HG03342 (cell line): ENCODE results near the gene BPI.
"Not testable (repeated sequence)": the region's sequence is repeated elsewhere in the genome, so short reads cannot be mapped to it uniquely, and the experiment has no call there.

Source experiments
- ATAC-seq: cut with Tn5 transposase; IDR thresholded peaks from one replicate; pipeline ENCODE4 v1.9.1; 2021; ENCODE audit warnings: mild to moderate bottlenecking, moderate library complexity; ENCODE audit not compliant: unreplicated experiment

The BPI gene

GRCh38 chr20:38303908-38304379 lies at the start of gene BPI:
Gene BPI, plus strand, starts transcription at chr20:38304156. Its CDS starts 68 bp downstream, at chr20:38304224.
- ATAC-seq = no peak

DNA sequence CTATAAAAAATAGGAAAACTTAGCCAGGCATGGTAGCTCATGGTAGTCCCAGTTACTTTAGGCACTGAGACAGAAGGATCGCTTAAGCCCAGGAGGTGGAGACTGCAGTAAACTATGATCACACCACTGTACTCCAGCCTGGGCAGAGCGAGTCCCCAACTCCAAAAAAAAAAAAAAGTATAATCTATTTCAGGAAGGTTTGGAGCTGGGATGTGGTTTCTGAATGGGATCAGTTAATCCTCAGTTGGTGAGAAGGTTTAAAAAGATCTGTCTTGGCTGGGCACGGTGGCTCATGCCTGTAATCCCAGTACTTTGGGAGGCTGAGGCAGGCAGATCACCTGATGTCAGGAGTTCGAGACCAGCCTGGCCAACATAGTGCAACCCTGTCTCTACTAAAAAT lies 49.3 kb upstream of the BPI start:
- ATAC-seq = not testable (repeated sequence)

DNA sequence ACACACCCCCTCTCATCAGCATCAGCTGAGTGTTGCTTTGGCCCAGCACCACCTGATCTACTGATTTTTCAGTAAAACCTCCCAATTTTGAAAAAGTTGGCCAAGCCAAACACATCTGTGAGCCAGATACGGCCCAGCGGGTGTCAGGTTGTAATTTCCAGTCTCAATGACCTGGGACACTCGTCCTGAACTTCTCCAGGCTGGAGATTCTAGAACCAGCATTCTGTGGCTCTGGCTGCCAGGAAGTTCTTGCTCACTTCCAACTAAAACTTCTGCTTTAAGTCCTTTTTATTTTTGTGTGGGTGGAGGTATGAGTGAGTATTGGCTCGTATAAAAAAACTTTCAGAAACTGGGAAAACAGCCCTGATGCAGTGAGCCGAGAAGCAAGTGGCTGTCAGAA lies 48.6 kb upstream of the BPI start:
- ATAC-seq = no peak

GRCh38 chr20:38256021-38256420 lies 47.9 kb upstream of the BPI start:
- ATAC-seq = no peak

GRCh38 chr20:38256966-38257365 lies 47.0 kb upstream of the BPI start:
- ATAC-seq = no peak

GRCh38 chr20:38258545-38259215 lies 45.3 kb upstream of the BPI start:
- ATAC-seq = no peak

- no peak for ATAC-seq
Measured at GRCh38 chr20:38260025-38260377, 44.0 kb upstream of the BPI start.

- no peak for ATAC-seq
Measured at GRCh38 chr20:38260378-38261053, 43.4 kb upstream of the BPI start, which contains the start of gene KIAA1755. Gene KIAA1755, minus strand, starts transcription at chr20:38260735. Its CDS starts 235 bp downstream, at chr20:38260500.

DNA sequence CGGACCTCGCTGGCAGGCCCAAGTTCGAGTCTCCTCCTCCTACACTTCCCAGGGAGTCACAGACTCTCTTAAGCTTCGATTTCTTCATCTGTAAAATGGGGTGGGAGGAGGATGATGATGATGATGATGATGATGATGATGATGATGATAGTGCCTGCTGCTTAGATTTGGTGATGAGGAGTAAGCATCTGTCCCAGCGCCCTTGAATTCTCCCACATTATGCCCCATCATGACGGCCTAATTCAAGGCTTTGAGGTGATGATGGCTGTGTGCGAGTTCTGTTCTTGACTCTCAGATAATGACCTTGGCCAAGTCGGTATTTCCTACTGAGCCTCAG lies 42.9 kb upstream of the BPI start:
- ATAC-seq = no peak

GRCh38 chr20:38262931-38263330 lies 41.0 kb upstream of the BPI start:
- no peak for ATAC-seq

DNA sequence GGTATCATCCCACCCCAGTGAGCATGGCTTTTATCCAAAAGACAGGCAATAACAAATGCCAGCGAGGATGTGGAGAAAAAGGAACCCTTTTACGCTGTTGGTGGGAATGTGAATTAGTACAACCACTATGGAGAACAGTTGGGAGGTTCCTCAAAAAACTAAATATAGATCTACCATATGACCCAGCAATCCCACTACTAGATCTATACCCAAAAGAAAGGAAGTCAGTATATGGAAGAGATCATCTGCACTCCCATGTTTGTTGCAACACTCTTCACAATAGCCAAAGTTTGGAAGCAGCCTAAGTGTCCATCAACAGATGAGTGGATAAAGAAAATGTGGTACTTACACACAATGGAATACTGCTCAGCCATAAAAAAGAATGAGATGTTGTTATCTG lies 37.5 kb upstream of the BPI start:
- no peak for ATAC-seq

DNA sequence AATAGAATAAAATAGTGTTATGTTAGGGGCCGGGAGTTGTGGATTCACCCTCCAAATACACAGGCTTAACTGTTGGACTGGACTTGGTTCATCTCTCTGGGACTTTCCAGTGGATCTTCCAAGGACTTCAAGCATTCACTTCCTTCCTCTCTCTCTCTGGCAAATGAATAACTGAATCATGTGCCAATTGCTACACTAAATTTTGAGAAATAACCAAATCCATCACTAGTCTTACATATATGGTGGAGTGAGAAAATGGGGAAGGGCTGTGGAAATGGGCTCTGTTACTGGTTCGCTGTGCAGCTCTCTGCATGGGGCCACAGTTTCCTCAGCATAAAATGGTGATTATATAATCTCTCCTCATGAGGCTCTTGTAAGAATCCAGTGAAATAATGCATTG lies 36.7 kb upstream of the BPI start:
- ATAC-seq = no peak

DNA sequence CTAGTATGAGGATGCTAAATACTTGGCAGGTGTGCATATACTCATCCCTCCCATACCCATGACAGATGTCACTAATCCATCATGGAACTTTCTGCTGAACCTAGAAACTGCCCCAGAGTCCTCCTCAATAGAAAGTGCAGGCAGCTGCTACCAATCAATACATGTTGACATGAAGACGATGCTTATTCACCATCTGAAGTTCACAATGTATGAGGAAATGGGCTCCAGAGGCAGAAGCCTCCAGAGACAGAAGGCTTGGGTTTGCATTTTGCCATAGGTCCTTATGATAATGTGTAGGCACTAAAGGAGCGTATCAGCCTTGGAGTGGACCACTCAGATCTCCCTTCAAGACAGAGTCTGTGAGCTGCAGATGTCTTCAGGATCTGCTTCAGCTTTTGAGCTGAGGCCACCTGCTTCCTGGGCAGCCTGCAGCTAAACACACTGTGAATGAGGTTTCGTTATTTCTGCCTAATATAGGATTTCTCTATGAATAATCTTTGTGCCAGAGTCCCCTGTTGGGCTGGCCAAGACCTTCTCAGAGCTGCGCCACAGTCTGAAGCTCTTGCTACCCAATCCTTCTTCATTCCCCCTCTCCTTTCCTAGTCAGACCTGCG lies 35.9 kb upstream of the BPI start:
- ATAC-seq = no peak

DNA sequence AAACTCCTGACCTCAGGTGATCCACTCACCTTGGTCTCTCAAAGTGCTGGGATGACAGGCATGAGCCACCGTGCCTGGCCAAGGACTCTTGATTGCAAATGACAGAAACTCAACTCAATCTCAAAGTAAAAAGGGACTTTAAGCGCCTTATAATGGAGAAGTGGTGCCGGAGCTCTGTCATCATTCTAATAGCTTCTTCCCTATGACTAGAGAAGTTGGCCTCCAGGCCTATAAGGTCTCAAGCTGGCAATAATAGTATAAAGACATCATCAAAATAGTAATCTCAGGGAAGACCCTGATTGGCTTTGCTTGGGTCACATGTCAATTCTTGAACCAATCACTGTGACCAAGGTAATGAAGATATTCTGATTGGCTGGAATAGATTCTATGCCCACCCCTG lies 34.9 kb upstream of the BPI start:
- no peak for ATAC-seq

GRCh38 chr20:38269715-38270114 lies 34.2 kb upstream of the BPI start:
- no peak for ATAC-seq

DNA sequence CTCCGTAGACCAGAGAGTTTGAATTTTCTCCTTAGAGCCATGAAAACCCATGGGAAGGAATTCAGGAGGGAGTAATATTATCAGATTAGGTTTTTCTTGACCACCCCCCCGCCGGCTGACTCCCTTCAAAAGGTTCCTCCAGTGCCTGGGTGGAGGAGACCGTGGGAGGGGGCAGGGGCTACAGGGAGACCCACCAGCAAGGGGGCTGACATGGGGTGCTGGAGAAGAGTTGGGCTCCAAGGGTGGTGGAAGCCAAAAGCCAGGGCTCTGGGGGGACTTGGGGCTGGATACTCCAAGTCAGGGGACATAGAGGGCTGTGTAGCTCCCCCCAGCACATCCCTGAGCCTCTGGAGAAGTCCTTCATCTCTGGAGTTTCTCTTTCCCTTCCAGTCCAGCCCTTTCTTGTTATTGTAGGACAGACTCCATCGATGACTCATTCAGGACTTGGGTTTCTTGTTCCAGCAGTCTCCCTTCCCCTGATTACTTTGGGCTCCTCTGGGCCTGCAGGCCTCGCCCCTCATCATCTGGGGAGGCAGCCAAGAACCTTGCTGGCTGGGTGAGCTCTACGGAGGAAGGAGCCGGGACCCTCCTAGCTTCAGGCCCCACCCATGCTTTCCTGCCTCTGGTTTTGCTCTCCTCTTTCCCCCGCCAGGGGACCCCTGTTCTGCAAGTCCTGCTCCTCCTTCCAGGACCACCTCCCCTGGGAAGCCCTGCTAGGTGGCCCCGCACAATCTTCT lies 32.9 kb upstream of the BPI start:
- ATAC-seq = no peak

DNA sequence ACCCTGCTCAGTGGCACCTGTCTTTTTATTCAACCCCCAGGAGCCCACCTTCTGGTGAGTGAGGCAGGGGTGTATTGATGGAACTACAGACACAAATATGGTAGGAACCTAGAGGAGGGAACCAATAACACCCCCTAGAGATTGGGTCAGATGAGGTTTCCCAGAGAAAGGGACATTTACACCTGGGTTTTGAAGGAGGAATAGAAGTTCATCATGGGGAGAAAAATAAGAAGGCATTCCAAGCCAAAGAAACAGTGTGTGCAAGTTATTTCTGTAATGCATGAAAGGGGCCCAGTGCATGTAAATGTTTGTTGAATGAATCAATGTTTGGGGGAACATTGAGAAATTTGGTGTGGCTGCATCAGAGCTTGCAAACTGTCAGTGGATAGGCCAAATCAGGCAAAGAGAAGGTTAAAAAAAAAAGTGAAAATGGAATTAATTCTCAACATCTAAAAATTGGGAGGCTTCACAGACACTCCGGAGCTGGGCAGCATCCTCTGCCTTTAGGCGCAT lies 32.3 kb upstream of the BPI start:
- ATAC-seq = no peak

GRCh38 chr20:38272398-38272797 lies 31.6 kb upstream of the BPI start:
- no peak for ATAC-seq

GRCh38 chr20:38272961-38273360 lies 31.0 kb upstream of the BPI start:
- no peak for ATAC-seq

DNA sequence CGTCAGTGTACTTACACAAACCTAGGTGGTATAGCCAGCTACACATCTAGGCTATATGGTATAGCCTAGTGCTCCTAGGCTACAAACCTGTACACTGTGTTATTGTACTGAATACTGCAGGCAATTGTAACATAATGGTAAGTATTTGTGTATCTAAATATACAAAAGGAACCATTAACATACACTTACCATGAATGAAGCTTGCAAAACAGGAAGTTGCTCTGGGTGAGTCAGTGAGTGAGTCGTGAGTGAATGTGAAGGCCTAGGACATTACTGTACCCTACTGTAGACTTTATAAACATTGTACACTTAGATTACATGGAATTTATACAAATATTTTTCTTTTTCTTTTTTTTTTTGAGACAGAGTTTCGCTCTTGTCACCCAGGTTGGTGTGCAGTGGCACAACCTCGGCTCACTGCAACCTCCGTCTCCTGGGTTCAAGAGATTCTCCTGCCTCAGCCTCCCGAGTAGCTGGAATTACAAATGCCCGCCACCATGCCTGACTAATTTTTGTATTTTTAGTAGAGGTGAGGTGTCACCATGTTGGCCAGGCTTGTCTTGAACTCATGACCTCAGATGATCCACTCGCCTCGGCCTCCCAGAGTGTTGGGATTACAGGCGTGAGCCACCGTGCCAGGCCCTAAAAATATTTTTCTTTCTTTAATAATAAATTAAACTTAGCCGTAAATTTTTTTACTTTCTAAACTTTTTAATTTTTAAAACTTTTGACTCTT lies 28.0 kb upstream of the BPI start:
- ATAC-seq = no peak

DNA sequence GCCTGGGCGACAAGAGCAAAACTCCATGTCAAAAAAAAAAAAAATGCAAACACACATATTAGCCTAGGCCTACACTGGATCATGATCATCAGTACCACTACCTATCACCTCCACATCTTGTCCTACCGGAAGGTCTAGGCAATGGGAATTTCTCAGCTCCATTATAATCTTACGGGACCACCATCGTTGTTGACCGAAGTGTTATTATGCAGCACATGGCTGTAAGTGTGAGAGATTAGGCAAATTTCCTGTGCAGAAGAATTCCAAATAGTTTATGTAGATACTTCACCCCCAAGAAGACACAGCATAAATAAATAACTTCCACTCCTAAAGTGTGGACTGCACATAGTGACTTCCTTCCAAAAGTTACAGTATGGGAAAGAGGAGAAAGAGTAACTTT lies 26.7 kb upstream of the BPI start:
- ATAC-seq = no peak
